ENCODE measurements around the gene TBC1D22A. TPM values are rescaled to one million over a fixed set of nuclear protein-coding genes. Genes with fewer than 3 reads are reported as not detected.
A peak's percentile ranks its signal among the peaks of the same experiment; 100 is the strongest.

TBC1D22A gene
- total and polyA plus RNA-seq, 2 experiments from 2014 or later: 15.3 to 19.8 TPM

- no peaks in the 10 kb centered on the region for H3K36me3 ChIP-seq (replicated peaks; ENCODE audit: insufficient read depth, low read depth)
Measured at GRCh38 chr22:47088480-47089158, 326.2 kb downstream of the TBC1D22A start.

GRCh38 chr22:47089374-47089773 is 326.9 kb downstream of the TBC1D22A start:
- Histone ChIP-seq H2AFZ (no peak overlapping the region), H3K4me3 (no peak overlapping the region), H3K9me3 (ENCODE audit: low read depth) (no peaks in the 10 kb centered on the region), H3K36me3 (replicated peaks; ENCODE audit: insufficient read depth, low read depth) (no peaks in the 10 kb centered on the region), H3K4me1 (ENCODE audit: insufficient read depth) (peaks cover 3% of the 10 kb centered on the region), H3K9me2 (replicated peaks; ENCODE audit: insufficient read depth) (no peaks in the 10 kb centered on the region), H3K79me2 (no peaks in the 10 kb centered on the region), H4K20me1 (ENCODE audit: insufficient read depth, poor library complexity, severe bottlenecking) (no peaks in the 10 kb centered on the region), H3K27ac (no peak overlapping the region), H3K4me2 (peak overlapping the region; percentile 80), H3K27me3 (no peaks in the 10 kb centered on the region)
- DNase-seq (ENCODE audit: low spot score): no peak
- WGBS (ENCODE audit: low lambda C conversion rate, missing lambda C conversion rate): 79% methylated on average over 7 of the region's 7 CpGs
- no peak for TF ChIP-seq EZH2 (IDR thresholded peaks at IDR 0.05; ENCODE audit: borderline replicate concordance)
- TF ChIP-seq, protein P1, sequence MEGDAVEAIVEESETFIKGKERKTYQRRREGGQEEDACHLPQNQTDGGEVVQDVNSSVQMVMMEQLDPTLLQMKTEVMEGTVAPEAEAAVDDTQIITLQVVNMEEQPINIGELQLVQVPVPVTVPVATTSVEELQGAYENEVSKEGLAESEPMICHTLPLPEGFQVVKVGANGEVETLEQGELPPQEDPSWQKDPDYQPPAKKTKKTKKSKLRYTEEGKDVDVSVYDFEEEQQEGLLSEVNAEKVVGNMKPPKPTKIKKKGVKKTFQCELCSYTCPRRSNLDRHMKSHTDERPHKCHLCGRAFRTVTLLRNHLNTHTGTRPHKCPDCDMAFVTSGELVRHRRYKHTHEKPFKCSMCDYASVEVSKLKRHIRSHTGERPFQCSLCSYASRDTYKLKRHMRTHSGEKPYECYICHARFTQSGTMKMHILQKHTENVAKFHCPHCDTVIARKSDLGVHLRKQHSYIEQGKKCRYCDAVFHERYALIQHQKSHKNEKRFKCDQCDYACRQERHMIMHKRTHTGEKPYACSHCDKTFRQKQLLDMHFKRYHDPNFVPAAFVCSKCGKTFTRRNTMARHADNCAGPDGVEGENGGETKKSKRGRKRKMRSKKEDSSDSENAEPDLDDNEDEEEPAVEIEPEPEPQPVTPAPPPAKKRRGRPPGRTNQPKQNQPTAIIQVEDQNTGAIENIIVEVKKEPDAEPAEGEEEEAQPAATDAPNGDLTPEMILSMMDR (IDR thresholded peaks at IDR 0.05; ENCODE audit: poor library complexity): no peak
- no peak for TF ChIP-seq EZH2phosphoT487 (IDR thresholded peaks at IDR 0.05; ENCODE audit: low read depth, severe bottlenecking, unreplicated experiment)

More at GRCh38 chr22:47088480-47089158, 326.2 kb downstream of the TBC1D22A start:
- H3K9me2 ChIP-seq (replicated peaks; ENCODE audit: insufficient read depth): no peaks in the 10 kb centered on the region
- 89% methylated on average over 11 of the region's 11 CpGs for WGBS (ENCODE audit: low lambda C conversion rate, missing lambda C conversion rate)
- no peak overlapping the region for H3K27ac ChIP-seq
- no peak overlapping the region for H3K4me3 ChIP-seq
- H3K9me3 ChIP-seq (ENCODE audit: low read depth): no peaks in the 10 kb centered on the region
- H2AFZ ChIP-seq: no peak overlapping the region
- H3K4me1 ChIP-seq (ENCODE audit: insufficient read depth): peaks cover 3% of the 10 kb centered on the region
- no peak for DNase-seq (ENCODE audit: low spot score)
- H3K27me3 ChIP-seq: no peaks in the 10 kb centered on the region
- H4K20me1 ChIP-seq (ENCODE audit: insufficient read depth, poor library complexity, severe bottlenecking): no peaks in the 10 kb centered on the region
- no peak overlapping the region for H3K4me2 ChIP-seq
- no peaks in the 10 kb centered on the region for H3K79me2 ChIP-seq
- TF ChIP-seq EZH2 (IDR thresholded peaks at IDR 0.05; ENCODE audit: borderline replicate concordance) (no peak), EZH2phosphoT487 (IDR thresholded peaks at IDR 0.05; ENCODE audit: low read depth, severe bottlenecking, unreplicated experiment) (no peak)
- TF ChIP-seq, protein P1 (IDR thresholded peaks at IDR 0.05; ENCODE audit: poor library complexity): no peak

DNA sequence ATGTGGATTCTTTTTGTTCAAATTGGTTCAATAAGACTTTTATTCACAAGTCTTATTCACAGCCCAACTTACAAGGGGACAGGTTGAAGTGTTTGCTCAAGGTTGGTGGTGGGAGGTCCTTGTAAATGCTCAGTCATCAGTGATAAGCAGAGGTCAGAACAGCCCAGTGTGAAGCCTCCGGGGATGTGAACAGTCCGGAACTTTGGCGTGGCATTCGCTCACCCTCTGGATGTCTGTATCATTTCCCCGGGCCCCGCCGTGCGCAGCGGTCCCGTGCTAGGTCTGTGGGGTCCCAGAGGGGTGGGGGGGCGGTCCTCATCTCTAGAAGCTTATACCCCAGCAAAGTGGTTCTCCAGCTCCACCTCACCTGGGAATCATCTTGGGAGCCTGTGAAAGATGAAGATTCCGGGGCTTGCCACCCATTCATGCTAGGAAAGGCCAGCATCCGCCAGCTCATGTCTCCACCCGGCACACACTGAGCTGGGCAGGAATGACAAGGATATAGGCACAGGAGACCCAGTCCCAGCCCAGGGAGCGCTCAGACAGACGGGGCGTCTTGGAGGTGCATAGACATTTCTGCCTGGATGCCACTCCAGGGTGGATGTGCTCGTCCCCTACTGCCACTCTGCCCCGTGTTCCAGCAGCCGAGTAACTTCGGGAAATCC is 327.5 kb downstream of the TBC1D22A start:
- WGBS (ENCODE audit: low lambda C conversion rate, missing lambda C conversion rate): 60% methylated on average over 21 of the region's 21 CpGs
- no peaks in the 10 kb centered on the region for H3K36me3 ChIP-seq (replicated peaks; ENCODE audit: insufficient read depth, low read depth)
- no peak overlapping the region for H2AFZ ChIP-seq
- peak overlapping the region; percentile 80 for H3K4me2 ChIP-seq
- peak overlapping the region; percentile 28 for H3K27ac ChIP-seq
- no peaks in the 10 kb centered on the region for H3K9me2 ChIP-seq (replicated peaks; ENCODE audit: insufficient read depth)
- no peaks in the 10 kb centered on the region for H3K27me3 ChIP-seq
- TF ChIP-seq, protein P1 (IDR thresholded peaks at IDR 0.05; ENCODE audit: poor library complexity): no peak
- TF ChIP-seq EZH2phosphoT487 (IDR thresholded peaks at IDR 0.05; ENCODE audit: low read depth, severe bottlenecking, unreplicated experiment) (no peak), EZH2 (IDR thresholded peaks at IDR 0.05; ENCODE audit: borderline replicate concordance) (no peak)
- no peak overlapping the region for H3K4me3 ChIP-seq
- H3K9me3 ChIP-seq (ENCODE audit: low read depth): no peaks in the 10 kb centered on the region
- no peaks in the 10 kb centered on the region for H3K79me2 ChIP-seq
- peak; percentile 35 for DNase-seq (ENCODE audit: low spot score)
- peaks cover 3% of the 10 kb centered on the region for H3K4me1 ChIP-seq (ENCODE audit: insufficient read depth)
- H4K20me1 ChIP-seq (ENCODE audit: insufficient read depth, poor library complexity, severe bottlenecking): no peaks in the 10 kb centered on the region
